HG02571 (cell line): ENCODE data around the gene CCDC39.
"Not testable (repeated sequence)": the region's sequence is repeated elsewhere in the genome, so short reads cannot be mapped to it uniquely, and the experiment has no call there.

Source experiments
- ATAC-seq: cut with Tn5 transposase; IDR thresholded peaks from one replicate; pipeline ENCODE4 v1.9.1; 2021; ENCODE audit warnings: mild to moderate bottlenecking, moderate library complexity; ENCODE audit not compliant: unreplicated experiment

Gene CCDC39

GRCh38 chr3:180626844-180627243 lies 52.4 kb downstream of the CCDC39 start:
- peak; percentile 91 for ATAC-seq

- ATAC-seq, result peak; percentile 51
Measured at GRCh38 chr3:180624714-180625113, 54.6 kb downstream of the CCDC39 start.

GRCh38 chr3:180619723-180620122 lies 59.6 kb downstream of the CCDC39 start:
- ATAC-seq, result no peak

DNA sequence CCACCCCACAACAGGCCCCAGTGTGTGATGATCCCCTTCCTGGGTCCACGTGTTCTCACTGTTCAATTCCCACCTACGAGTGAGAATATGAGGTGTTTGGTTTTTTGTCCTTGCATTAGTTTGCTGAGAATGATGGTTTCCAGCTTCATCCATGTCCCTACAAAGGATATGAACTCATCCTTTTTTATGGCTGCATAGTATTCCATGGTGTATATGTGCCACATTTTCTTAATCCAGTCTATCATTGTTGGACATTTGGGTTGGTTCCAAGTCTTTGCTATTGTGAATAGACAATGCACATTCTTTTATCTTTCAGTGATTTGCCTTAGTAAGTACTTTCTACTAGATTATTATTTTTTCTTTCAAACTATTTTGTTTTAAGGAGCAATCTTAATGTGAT lies 60.7 kb downstream of the CCDC39 start:
- ATAC-seq, result not testable (repeated sequence)

DNA sequence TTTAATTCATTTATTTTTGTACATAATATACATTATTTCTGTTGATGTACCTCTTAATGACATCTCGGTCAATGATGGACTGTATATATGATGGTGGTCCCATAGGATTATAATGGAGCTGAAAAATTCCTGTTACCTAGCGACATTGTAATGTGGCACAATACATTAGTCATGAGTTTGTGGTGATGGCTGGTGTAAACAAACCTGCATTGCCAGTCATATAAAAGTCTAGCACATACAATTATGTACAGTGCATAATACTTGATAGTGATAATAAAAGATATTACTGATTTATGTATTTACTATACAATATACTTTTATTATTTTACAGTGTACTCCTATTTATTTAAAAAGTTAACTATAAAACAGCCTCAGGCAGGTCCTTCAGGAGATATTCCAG lies 62.2 kb downstream of the CCDC39 start:
- ATAC-seq, result no peak

- no peak for ATAC-seq
Measured at GRCh38 chr3:180615954-180616353, 63.3 kb downstream of the CCDC39 start.

GRCh38 chr3:180612364-180612763 lies 66.9 kb downstream of the CCDC39 start:
- no peak for ATAC-seq

DNA sequence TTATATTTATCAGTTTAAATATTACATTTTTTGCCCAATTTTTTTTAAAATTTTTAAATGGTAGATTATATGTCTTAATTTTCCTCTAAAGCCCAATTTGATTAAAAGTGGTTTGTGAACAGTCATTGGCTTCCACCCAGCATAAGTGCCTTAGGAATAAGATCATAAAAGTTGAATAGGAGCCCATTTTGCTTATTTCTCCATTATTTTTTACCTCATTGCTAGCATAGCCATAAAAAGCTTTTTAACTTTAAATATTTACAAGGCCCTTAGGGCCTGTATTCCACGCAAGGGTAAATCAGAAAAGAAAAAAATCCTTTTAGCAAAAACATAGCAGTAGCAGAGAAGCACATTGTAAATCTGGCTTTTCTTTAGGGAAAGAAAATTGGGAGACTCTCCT lies 68.3 kb downstream of the CCDC39 start:
- no peak for ATAC-seq

GRCh38 chr3:180601688-180602666 lies 77.3 kb downstream of the CCDC39 start, which contains the start of gene TTC14:
Gene TTC14 (plus strand): TSS chr3:180602163. CDS start chr3:180602262, 99 bp downstream.
- peak; percentile 98 for ATAC-seq

GRCh38 chr3:180600473-180600872 lies 78.8 kb downstream of the CCDC39 start:
- ATAC-seq, result no peak

DNA sequence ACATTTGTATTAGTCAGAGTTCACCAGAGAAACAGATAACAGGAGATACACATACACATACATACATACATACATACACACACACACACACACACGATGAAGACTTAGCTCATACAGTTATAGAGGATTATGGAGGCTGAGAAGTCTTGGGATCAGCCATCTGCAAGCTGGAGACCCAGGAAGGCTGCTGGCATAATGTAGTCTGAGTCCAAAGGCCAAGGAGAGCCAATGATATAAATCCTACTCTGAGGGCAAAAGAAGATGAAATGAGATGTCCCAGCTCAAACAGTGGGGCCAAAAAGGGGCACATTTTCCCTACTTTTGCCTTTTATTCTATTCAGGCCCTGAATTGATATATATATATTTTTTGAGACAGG lies 83.7 kb downstream of the CCDC39 start:
- no peak for ATAC-seq

DNA sequence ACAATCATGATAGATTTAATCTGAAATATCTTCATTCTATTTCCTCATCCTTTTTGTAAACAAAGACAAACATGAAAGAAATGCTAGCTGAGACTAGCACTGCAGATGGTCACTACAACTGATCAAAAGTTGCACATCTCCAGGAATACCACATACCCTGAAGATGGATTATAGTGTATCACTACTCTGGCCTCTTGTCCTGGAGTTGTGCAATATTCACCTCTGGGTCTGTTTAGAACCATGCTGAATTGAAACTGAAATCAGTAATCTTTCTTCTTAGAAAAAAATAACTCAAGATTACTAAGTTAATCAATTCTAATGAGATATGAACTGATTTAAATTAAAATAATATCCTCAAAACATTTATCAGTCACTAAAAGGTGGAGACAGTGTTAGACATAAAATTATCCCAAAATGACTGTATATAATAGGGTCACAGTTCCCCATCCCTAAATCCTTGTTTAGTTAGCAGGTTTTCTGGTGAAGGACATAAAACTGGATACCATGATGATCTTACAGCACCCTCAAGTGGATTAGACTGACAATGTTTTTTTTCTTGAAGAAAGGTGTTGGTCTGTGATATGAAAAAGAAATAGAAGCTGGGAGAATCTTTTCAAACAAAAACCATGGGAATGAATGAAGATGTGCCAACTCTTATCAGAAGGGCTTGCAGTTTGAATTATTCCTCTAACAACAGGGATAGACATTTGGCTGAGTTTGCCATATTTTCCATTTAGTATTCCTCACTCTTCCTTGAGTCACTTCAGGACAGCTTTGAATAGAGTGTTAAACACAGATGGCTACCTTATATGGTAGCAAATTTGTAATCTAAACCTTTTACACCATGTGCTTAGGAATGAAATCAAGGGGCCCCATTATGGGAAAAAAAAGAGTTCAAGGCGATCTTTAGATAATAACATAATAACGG lies 84.4 kb downstream of the CCDC39 start:
- peak; percentile 69 for ATAC-seq

DNA sequence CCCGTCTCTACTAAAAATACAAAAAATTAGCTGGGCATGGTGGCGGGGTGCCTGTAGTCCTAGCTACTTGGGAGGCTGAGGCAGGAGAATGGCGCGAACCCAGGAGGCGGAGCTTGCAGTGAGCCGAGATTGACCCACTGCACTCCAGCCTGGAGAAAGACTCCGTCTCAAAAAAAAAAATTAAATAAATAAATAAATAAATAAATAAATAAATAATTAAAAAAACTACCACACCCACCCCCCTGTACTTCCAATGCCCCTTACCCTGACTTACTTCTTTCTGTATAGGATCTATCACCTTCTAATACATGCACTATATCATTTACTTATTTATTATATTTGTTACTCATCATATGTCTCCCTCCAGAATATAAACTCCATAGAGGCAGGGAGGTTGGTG lies 85.7 kb downstream of the CCDC39 start:
- not testable (repeated sequence) for ATAC-seq

DNA sequence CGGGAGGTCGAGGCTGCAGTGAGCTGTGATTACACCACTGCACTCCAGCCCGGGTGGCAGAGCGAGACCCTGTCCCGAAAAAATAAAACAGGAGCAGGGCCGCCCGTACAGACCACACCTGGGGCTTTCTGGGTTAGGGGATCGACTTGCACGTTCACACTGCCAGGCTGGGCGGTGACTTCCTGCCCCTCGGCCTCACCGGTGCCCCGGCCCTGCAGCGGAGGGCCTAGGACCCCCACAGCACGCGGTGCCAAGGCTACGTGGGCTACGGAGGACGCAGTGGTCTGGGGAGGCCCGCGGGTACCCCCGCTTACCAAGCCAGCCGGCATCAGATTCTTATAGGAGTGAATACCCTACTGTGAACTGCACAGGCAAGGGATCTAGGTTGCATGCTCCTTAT lies 88.9 kb downstream of the CCDC39 start:
- ATAC-seq, result no peak

DNA sequence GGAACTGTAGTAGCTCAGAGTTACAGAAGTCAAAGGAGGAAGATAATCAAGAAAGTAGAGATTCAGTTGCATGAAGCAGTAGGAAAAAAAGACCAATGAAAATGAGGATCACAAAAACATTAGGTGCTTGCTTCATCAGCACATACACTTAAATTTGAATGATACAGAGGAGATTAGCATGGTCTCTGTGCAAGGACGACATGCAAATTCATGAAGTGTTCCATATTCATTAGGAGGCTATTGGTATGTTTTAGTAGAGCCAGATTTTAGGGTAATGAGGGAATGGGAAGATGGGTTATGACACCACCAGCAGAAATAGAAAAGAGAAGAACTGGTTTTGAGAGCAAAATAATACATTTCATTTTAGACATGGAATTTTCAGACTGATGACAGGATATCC lies 98.4 kb downstream of the CCDC39 start:
- ATAC-seq, result no peak

DNA sequence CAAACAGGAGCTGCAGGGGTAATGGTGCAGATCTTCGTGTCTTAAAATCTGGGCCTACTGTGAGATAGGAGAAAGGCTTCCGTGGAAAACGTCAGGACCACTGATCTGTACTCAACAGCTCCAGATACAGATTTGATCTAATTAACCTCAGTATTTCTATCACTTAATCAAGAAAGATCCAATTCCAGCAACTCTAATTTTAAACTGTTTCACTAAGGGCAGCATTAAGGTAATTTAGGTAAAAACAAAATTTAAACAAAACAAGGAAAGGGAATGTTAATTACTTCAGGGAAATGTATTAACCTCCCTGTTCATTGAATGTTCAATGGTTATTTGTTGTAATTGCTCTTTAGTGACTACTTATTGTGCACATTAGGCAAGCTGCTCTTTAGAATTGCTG lies 103.7 kb downstream of the CCDC39 start:
- no peak for ATAC-seq

GRCh38 chr3:180571831-180572598 lies 107.3 kb downstream of the CCDC39 start:
- peak; percentile 96 for ATAC-seq

GRCh38 chr3:180570238-180570637 lies 109.1 kb downstream of the CCDC39 start:
- ATAC-seq, result no peak

DNA sequence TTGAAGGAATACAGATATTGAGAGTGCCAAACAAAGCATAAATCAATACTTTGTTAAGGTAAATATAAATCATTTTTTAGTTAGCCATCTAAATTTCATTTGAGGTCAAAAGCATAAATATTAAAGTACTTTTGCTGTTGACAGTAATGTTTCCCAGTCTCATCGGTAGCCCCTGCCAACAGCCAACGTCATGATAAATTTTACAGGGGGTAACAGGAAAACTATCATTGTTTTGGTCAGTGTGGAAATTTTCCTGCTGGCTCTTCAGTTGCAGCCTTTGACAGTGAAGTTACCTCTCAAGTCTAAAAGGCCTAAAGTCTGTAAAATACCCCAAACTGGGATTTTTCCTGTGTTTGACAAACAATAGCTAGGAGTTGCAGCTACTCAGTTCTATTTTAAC lies 114.6 kb downstream of the CCDC39 start:
- no peak for ATAC-seq
